AG10803 (cell line): ENCODE data around the gene YIPF4.

ENCODE experiments used
- DNase-seq: peaks from one replicate; pipeline ENCODE4 v3.0.0; 2010; ENCODE audit warnings: low read depth
- H3K4me3 ChIP-seq: 2 replicates; pipeline ENCODE4 v1.5.1; 2011; ENCODE audit warnings: mild to moderate bottlenecking, low read length, control low read depth
- CTCF ChIP-seq: conservative IDR thresholded peaks from 2 replicates; pipeline ENCODE4 v1.5.1; 2011; ENCODE audit warnings: mild to moderate bottlenecking, low read length, control low read depth, inconsistent platforms

The YIPF4 gene

DNA sequence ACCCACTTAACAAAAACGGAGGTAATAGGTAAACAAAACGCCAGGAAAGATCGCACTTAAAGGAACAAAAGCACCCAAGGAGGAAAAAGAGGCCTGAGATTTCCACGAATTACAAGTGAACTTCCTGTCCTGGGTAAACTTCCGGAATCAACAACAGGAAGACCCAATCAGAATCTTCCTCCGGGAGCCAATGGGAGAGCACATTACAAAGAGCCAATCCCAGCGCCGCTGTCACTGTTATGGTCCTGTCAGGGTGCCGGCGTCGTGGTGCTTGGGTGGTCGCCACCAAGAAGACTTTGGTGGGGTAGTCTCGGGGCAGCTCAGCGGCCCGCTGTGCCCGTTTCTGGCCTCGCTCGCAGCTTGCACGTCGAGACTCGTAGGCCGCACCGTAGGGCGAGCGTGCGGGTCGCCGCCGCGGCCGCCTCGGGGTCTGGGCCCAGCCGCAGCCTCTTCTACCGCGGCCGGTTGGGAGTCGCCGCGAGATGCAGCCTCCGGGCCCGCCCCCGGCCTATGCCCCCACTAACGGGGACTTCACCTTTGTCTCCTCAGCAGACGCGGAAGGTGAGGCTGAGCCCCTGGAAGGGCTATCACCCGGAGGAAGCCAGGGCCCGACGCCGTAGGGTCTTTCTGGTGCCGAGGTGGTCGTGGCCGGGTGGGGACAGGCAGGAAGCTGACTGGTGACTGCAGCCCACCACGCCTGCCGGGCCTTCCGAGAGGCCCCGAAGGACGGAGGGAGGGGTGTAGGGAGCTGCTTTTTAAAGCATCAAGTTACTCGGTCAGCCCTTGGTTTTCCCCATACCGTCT, at the start of gene YIPF4:
Gene YIPF4 (plus strand): TSS at position 231 of the 804 bp plus-strand sequence. CDS start 252 bp downstream, at position 483.
- no peak for TF ChIP-seq CTCF
- DNase-seq = peak; percentile 92
- H3K4me3 ChIP-seq = peak within 1 kb of the TSS; percentile 99

- no peak for TF ChIP-seq CTCF
- no peak for DNase-seq
- no peak overlapping the region for H3K4me3 ChIP-seq
Observed at GRCh38 chr2:32228181-32228580, 49.5 kb upstream of the YIPF4 start.

DNA sequence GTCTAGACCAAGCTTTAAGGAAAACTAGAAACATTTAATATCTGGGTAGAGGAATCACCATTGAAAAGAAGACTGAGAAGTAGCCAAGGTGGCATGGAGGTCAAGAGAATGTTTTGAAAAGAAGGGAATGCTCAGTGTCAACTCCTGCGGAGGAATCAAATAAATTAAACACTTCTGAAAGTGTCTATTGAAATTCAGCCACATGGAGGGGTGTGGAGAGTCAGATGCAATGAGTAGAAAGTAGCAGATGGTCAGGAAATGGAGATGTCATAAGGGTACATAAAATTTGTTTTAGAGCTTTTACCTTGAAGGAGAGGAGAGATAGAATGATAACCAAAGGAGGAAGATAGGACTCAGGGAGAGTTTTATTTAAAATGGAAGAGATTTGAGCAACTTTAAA, 48.1 kb upstream of the YIPF4 start:
- no peak for TF ChIP-seq CTCF
- DNase-seq = no peak

GRCh38 chr2:32231959-32232358, 45.7 kb upstream of the YIPF4 start:
- DNase-seq = no peak
- H3K4me3 ChIP-seq = no peak overlapping the region
- no peak for TF ChIP-seq CTCF

More for the DNA sequence above, 48.1 kb upstream of the YIPF4 start:
- no peak overlapping the region for H3K4me3 ChIP-seq

- DNase-seq = no peak
- no peak for TF ChIP-seq CTCF
- no peak overlapping the region for H3K4me3 ChIP-seq
Observed at GRCh38 chr2:32235315-32235714, 42.4 kb upstream of the YIPF4 start.

GRCh38 chr2:32237488-32237887, 40.2 kb upstream of the YIPF4 start:
- no peak for TF ChIP-seq CTCF
- DNase-seq = no peak
- no peak overlapping the region for H3K4me3 ChIP-seq

GRCh38 chr2:32237996-32238395, 39.7 kb upstream of the YIPF4 start:
- no peak for DNase-seq
- no peak overlapping the region for H3K4me3 ChIP-seq
- TF ChIP-seq CTCF = no peak
